ENCODE results near the gene CAB39L.

DNA sequence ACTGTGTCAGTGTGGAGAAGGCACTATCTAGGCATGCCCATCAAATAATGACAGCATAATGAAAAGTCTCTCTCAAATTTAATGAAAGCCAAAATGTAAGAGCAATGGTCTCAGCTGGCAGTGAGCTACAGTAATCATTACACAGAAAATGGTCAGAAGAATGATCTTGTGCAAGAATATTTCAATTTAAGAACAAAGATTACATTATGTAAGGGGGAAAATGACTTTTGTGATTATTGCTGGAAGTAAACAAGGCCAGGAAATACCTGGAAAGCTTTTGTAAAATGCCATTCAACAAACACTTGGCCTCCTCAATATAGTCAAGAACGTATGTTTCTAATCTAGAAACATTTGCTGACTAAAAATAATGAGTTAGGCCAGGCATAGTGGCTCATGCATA, 89.1 kb downstream of the CAB39L start:
- TF ChIP-seq POLR2A (IDR thresholded peaks at IDR 0.05): no peak
- TF ChIP-seq, protein P1, sequence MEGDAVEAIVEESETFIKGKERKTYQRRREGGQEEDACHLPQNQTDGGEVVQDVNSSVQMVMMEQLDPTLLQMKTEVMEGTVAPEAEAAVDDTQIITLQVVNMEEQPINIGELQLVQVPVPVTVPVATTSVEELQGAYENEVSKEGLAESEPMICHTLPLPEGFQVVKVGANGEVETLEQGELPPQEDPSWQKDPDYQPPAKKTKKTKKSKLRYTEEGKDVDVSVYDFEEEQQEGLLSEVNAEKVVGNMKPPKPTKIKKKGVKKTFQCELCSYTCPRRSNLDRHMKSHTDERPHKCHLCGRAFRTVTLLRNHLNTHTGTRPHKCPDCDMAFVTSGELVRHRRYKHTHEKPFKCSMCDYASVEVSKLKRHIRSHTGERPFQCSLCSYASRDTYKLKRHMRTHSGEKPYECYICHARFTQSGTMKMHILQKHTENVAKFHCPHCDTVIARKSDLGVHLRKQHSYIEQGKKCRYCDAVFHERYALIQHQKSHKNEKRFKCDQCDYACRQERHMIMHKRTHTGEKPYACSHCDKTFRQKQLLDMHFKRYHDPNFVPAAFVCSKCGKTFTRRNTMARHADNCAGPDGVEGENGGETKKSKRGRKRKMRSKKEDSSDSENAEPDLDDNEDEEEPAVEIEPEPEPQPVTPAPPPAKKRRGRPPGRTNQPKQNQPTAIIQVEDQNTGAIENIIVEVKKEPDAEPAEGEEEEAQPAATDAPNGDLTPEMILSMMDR (IDR thresholded peaks at IDR 0.05): no peak
